ENCODE results near the gene SCN5A.

- TF ChIP-seq EZH2 (IDR thresholded peaks at IDR 0.05; ENCODE audit: insufficient read depth, poor library complexity, severe bottlenecking) (no peak), EZH2phosphoT487 (IDR thresholded peaks at IDR 0.05; ENCODE audit: insufficient read depth, low read depth) (no peak)
These were observed 49.6 kb downstream of the SCN5A start for GRCh38 chr3:38599886-38600285.

Measured in GM23248 (cell line).